ENCODE measurements around the gene TLL2.
A peak's percentile ranks its signal among the peaks of the same experiment; 100 is the strongest.

Gene TLL2

GRCh38 chr10:96532523-96532922, 18.8 kb upstream of the TLL2 start:
- TF ChIP-seq TAF1 (IDR thresholded peaks at IDR 0.05; ENCODE audit: low read depth), result no peak
- TF ChIP-seq NFIC (IDR thresholded peaks at IDR 0.05), result peak; percentile 54
- TF ChIP-seq CEBPB (IDR thresholded peaks at IDR 0.05), result no peak
- TF ChIP-seq, protein P1, sequence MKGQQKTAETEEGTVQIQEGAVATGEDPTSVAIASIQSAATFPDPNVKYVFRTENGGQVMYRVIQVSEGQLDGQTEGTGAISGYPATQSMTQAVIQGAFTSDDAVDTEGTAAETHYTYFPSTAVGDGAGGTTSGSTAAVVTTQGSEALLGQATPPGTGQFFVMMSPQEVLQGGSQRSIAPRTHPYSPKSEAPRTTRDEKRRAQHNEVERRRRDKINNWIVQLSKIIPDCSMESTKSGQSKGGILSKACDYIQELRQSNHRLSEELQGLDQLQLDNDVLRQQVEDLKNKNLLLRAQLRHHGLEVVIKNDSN (IDR thresholded peaks at IDR 0.05), result no peak
- no peak for TF ChIP-seq RAD21 (IDR thresholded peaks at IDR 0.05; ENCODE audit: low read depth)
- no peak for TF ChIP-seq ZBTB7A (IDR thresholded peaks at IDR 0.05; ENCODE audit: low read depth)

- TF ChIP-seq, protein P1 (IDR thresholded peaks at IDR 0.05), result no peak
- TF ChIP-seq TCF12 (IDR thresholded peaks at IDR 0.05; ENCODE audit: low read depth), result no peak
- TF ChIP-seq TAF1 (IDR thresholded peaks at IDR 0.05; ENCODE audit: low read depth), result no peak
- TF ChIP-seq TEAD4 (IDR thresholded peaks at IDR 0.05), result no peak
- TF ChIP-seq FOXM1 (IDR thresholded peaks at IDR 0.05; ENCODE audit: borderline replicate concordance, low read depth), result no peak
- TF ChIP-seq CEBPB (IDR thresholded peaks at IDR 0.05), result no peak
- TF ChIP-seq, protein P2, sequence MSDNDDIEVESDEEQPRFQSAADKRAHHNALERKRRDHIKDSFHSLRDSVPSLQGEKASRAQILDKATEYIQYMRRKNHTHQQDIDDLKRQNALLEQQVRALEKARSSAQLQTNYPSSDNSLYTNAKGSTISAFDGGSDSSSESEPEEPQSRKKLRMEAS (IDR thresholded peaks at IDR 0.05), result no peak
- TF ChIP-seq YY1 (IDR thresholded peaks at IDR 0.05; ENCODE audit: low read depth), result no peak
- TF ChIP-seq NFIC (IDR thresholded peaks at IDR 0.05), result no peak
- no peak for TF ChIP-seq EGR1 (IDR thresholded peaks at IDR 0.05)
- no peak for TF ChIP-seq RAD21 (IDR thresholded peaks at IDR 0.05; ENCODE audit: low read depth)
- TF ChIP-seq ZBTB7A (IDR thresholded peaks at IDR 0.05; ENCODE audit: low read depth), result no peak
- TF ChIP-seq EP300 (IDR thresholded peaks at IDR 0.05; ENCODE audit: borderline replicate concordance), result no peak
- TF ChIP-seq CREB1 (IDR thresholded peaks at IDR 0.05; ENCODE audit: low read depth), result no peak
- TF ChIP-seq, protein P3, sequence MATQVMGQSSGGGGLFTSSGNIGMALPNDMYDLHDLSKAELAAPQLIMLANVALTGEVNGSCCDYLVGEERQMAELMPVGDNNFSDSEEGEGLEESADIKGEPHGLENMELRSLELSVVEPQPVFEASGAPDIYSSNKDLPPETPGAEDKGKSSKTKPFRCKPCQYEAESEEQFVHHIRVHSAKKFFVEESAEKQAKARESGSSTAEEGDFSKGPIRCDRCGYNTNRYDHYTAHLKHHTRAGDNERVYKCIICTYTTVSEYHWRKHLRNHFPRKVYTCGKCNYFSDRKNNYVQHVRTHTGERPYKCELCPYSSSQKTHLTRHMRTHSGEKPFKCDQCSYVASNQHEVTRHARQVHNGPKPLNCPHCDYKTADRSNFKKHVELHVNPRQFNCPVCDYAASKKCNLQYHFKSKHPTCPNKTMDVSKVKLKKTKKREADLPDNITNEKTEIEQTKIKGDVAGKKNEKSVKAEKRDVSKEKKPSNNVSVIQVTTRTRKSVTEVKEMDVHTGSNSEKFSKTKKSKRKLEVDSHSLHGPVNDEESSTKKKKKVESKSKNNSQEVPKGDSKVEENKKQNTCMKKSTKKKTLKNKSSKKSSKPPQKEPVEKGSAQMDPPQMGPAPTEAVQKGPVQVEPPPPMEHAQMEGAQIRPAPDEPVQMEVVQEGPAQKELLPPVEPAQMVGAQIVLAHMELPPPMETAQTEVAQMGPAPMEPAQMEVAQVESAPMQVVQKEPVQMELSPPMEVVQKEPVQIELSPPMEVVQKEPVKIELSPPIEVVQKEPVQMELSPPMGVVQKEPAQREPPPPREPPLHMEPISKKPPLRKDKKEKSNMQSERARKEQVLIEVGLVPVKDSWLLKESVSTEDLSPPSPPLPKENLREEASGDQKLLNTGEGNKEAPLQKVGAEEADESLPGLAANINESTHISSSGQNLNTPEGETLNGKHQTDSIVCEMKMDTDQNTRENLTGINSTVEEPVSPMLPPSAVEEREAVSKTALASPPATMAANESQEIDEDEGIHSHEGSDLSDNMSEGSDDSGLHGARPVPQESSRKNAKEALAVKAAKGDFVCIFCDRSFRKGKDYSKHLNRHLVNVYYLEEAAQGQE (IDR thresholded peaks at IDR 0.05; ENCODE audit: low read depth), result no peak
Measured at GRCh38 chr10:96529634-96530279, 16.0 kb upstream of the TLL2 start.

- TF ChIP-seq RAD21 (IDR thresholded peaks at IDR 0.05; ENCODE audit: low read depth) (no peak), FOXM1 (IDR thresholded peaks at IDR 0.05; ENCODE audit: borderline replicate concordance, low read depth) (no peak), YY1 (IDR thresholded peaks at IDR 0.05; ENCODE audit: low read depth) (no peak), NFIC (IDR thresholded peaks at IDR 0.05) (peak; percentile 86), TEAD4 (IDR thresholded peaks at IDR 0.05) (0 out of 2 replicates have a peak, but pooled peaks have one; percentile 30), TCF12 (IDR thresholded peaks at IDR 0.05; ENCODE audit: low read depth) (no peak), CREB1 (IDR thresholded peaks at IDR 0.05; ENCODE audit: low read depth) (no peak), EP300 (IDR thresholded peaks at IDR 0.05; ENCODE audit: borderline replicate concordance) (no peak), ZBTB7A (IDR thresholded peaks at IDR 0.05; ENCODE audit: low read depth) (no peak), TAF1 (IDR thresholded peaks at IDR 0.05; ENCODE audit: low read depth) (no peak), CEBPB (IDR thresholded peaks at IDR 0.05) (no peak), EGR1 (IDR thresholded peaks at IDR 0.05) (no peak)
- TF ChIP-seq, protein P1 (IDR thresholded peaks at IDR 0.05), result no peak
- TF ChIP-seq, protein P3 (IDR thresholded peaks at IDR 0.05; ENCODE audit: low read depth), result no peak
- TF ChIP-seq, protein P2 (IDR thresholded peaks at IDR 0.05), result no peak
Measured at GRCh38 chr10:96524741-96525140, 11.0 kb upstream of the TLL2 start.

- TF ChIP-seq EP300 (IDR thresholded peaks at IDR 0.05; ENCODE audit: borderline replicate concordance), result no peak
- TF ChIP-seq, protein P1 (IDR thresholded peaks at IDR 0.05), result no peak
- TF ChIP-seq ZBTB7A (IDR thresholded peaks at IDR 0.05; ENCODE audit: low read depth), result no peak
- TF ChIP-seq, protein P2 (IDR thresholded peaks at IDR 0.05), result no peak
- TF ChIP-seq YY1 (IDR thresholded peaks at IDR 0.05; ENCODE audit: low read depth), result no peak
- no peak for TF ChIP-seq FOXM1 (IDR thresholded peaks at IDR 0.05; ENCODE audit: borderline replicate concordance, low read depth)
- TF ChIP-seq NFIC (IDR thresholded peaks at IDR 0.05), result no peak
Measured at GRCh38 chr10:96517284-96517683, 3.6 kb upstream of the TLL2 start.
